ENCODE results near the gene NENF.
"Not testable (repeated sequence)": the region's sequence is repeated elsewhere in the genome, so short reads cannot be mapped to it uniquely, and the experiment has no call there.

The NENF gene

DNA sequence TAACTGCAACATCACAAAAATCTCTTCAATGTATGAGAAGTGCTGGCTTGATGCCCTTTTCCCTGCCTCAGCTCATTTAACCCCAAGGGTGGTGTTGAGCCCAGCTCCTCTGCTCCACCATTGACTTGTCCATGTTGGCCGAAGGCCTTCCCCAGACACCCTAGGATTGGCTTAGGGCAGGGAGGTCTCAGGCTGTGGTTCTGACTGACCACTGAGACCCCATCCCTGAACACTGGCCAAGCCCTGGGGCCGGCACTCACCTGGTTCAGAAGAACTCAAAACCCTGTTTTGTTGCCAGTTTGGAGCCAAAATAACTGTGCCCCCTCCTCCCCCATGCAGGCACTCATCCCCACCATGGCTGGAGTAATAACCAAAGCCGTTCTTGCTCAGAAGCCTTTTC is 38.6 kb downstream of the NENF start:
- TF ChIP-seq ZFX (IDR thresholded peaks at IDR 0.05), result no peak
- TF ChIP-seq, protein P1, sequence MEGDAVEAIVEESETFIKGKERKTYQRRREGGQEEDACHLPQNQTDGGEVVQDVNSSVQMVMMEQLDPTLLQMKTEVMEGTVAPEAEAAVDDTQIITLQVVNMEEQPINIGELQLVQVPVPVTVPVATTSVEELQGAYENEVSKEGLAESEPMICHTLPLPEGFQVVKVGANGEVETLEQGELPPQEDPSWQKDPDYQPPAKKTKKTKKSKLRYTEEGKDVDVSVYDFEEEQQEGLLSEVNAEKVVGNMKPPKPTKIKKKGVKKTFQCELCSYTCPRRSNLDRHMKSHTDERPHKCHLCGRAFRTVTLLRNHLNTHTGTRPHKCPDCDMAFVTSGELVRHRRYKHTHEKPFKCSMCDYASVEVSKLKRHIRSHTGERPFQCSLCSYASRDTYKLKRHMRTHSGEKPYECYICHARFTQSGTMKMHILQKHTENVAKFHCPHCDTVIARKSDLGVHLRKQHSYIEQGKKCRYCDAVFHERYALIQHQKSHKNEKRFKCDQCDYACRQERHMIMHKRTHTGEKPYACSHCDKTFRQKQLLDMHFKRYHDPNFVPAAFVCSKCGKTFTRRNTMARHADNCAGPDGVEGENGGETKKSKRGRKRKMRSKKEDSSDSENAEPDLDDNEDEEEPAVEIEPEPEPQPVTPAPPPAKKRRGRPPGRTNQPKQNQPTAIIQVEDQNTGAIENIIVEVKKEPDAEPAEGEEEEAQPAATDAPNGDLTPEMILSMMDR (conservative IDR thresholded peaks at IDR 0.05), result no peak
- H3K27ac ChIP-seq, result no peak overlapping the region

DNA sequence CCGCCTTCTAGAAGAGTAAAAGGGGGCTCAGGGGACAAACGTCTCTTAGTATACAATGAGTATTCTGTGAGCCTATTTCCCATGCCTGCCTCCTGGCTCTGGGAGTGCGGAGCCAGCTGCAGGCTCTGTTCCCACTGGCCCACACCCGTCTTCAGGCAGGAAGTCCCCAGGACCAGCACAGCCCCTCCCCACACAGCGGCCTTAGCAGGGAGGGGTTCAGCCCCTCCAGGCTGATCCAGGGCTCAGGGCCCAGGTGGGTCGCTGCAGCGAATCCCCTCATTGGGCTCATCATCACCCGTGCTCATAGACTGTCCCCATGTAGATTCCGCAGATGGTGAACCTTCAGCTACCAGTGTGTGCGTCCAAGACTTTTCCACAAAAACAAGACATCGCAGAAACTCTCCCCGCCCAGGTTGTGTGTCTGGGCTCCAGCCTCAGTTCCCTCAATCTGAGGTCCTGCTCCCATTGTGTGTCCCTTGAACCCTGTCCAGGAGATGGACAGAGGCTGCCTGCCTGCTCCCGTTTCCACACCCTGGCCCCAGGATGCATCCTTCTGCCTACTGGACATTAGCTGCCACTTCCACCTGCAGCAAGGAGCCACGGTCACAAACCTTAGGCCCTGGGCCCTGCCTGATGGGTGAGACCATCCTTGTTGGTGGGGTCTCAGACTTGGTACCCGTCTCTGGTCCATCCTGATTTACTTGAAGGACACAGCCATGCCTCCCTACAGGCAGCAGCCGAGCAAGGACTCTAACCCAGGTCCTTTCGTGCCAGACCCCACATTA is 39.4 kb downstream of the NENF start:
- H3K27ac ChIP-seq, result no peak overlapping the region
- no peak for TF ChIP-seq ZFX (IDR thresholded peaks at IDR 0.05)
- TF ChIP-seq, protein P1 (conservative IDR thresholded peaks at IDR 0.05), result no peak

DNA sequence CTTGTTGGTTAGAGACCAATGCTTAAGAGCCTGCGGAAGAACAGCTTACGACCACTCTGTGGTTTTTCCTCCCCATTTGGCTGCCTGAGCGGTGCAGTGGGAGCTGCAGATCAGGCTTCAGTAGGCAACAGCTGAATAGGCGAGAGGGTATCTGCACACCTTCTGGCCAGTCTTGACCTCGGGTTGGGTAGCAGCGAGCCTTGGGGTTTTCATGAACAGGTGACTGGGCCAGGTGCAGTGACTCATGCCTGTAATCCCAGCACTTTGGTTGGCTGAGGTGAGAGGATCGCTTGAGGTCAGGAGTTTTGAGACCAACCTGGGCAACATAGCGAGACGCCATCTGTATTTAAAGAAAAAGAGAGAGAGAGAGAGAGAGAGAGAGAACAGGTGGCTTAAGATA is 41.0 kb downstream of the NENF start:
- H3K27ac ChIP-seq, result no peak overlapping the region
- TF ChIP-seq, protein P1 (conservative IDR thresholded peaks at IDR 0.05), result no peak
- TF ChIP-seq ZFX (IDR thresholded peaks at IDR 0.05), result no peak

DNA sequence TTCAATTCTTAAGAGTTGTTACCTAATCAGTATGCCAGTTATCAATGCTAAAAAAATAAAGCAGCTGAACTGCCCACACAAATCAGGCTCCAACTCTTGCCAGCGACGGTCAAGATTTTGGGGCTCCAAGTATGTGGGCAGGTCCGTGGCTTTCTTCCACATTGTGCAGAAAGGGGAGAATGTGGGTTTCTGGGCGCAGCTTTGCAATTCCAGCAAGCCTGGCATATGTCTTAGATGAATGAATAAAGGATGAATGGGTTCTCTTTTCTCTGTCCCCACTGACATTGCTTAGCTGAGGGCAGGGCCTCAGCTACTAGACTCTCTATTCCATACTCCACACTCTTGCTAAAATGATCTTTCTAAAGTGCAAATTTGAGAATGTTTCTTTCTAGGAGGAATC is 42.4 kb downstream of the NENF start:
- TF ChIP-seq, protein P1 (conservative IDR thresholded peaks at IDR 0.05), result no peak
- H3K27ac ChIP-seq, result no peak overlapping the region

DNA sequence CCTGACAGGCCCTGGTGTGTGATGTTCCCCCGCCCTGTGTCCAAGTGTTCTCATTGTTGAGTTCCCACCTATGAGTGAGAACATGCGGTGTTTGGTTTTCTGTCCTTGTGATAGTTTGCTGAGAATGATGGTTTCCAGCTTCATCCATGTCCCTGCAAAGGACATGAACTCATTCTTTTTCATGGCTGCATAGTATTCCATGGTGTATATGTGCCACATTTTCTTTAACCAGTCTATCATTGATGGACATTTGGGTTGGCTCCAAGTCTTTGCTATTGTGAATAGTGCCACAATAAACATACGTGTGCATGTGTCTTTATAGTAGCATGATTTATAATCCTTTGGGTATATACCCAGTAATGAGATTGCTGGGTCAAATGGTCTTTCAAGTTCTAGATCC is 43.1 kb downstream of the NENF start:
- H3K27ac ChIP-seq, result not testable (repeated sequence)

DNA sequence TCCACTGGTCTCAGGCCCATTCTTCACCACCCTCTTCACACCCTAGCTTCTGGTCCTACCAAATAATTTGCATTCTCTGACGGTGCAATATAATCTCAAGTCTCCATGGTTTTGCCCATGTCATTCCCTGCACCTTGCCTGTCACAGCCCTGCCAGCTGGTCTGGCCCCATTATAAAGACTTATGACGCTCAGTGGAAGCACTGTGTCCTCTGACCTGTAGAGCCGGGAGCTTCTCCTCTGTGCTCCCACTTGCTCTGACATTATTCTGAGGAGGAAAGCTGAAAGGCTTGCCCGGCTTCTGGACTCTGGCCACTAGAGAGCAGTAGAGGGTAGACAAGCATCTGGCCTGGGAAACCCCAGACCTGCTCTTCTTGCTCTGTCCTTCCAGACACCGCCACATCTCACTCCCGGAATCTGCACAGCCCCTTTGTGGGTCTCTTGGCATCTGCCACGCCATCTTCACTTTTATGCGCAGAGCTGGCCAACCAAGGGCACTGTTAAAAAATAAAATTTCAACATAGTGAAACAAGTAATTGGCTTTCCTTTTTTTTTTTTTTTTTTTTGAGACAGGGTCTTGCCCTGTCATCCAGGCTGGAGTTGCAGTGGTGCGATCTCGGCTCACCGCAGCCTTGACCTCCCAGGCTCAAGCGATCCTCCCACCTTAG is 44.4 kb downstream of the NENF start:
- no peak overlapping the region for H3K27ac ChIP-seq
- no peak for TF ChIP-seq ZFX (IDR thresholded peaks at IDR 0.05)
- TF ChIP-seq, protein P1 (conservative IDR thresholded peaks at IDR 0.05), result peak; percentile 97

DNA sequence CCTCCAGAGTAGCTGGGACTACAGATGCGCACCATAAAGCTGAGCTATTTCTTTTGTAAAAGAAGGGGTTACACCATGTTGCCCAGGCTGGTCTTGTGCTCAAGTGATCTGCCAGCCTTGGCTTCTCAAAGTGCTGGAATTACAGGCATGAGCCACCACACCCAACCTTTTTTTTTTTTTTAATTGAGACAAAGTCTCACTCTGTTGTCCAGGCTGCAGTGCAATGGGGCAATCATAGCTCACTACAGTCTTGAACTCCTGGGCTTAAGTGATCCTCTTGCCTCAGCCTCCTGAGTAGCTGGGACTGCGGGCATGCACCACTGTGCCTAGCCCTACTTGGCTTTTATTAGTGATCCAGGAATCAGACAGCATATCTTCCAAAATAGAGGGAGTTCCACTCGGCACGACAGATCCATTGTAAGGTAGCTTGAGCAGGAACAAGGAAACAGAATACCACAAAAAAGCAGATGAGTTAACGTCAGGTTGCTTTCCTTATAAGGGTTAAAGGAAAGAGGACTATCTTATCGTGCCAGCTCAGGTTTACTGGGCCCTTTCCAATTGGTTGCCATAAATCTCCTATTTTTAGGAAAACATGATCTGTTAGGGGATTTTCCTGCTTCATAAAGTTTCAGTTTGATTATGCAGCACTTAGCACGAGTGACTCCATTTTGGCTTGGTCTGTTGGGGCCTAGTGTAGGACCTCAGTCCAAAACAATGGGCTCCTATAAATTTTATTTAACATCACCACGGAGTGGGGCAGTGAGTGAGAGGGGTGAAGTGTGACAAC is 45.2 kb downstream of the NENF start:
- H3K27ac ChIP-seq, result no peak overlapping the region
- TF ChIP-seq, protein P1 (conservative IDR thresholded peaks at IDR 0.05), result no peak
- TF ChIP-seq ZFX (IDR thresholded peaks at IDR 0.05), result no peak
